SK-N-SH treated with all-trans-retinoic acid at 6 μM for 48 hours (cell line): ENCODE data around the gene TECTA.

Source experiments
- ARNTL ChIP-seq: fragments of 450-650 bp; formaldehyde crosslinking; IDR thresholded peaks from 2 replicates; pipeline ENCODE4 v1.5.0; 2020; ENCODE audit warnings: low read depth, mild to moderate bottlenecking, moderate library complexity, borderline replicate concordance
- BACH2 ChIP-seq: fragments of 250-450 bp; sonication (Bioruptor Pico); IDR thresholded peaks from 2 replicates; pipeline ENCODE4 v1.9.0; 2021; ENCODE audit warnings: mild to moderate bottlenecking, borderline replicate concordance
- CREB5 ChIP-seq: fragments of 250-450 bp; sonication (Bioruptor Pico); IDR thresholded peaks from 2 replicates; pipeline ENCODE4 v1.5.1; 2020; ENCODE audit warnings: low read depth, mild to moderate bottlenecking, moderate library complexity
- ESRRG ChIP-seq: fragments of 250-450 bp; sonication (Bioruptor Pico); IDR thresholded peaks from 2 replicates; pipeline ENCODE4 v1.6.1; 2021; ENCODE audit warnings: mild to moderate bottlenecking
- OSR1 ChIP-seq: fragments of 250-450 bp; sonication (Bioruptor Pico); IDR thresholded peaks from 2 replicates; pipeline ENCODE4 v1.8.0; 2022; ENCODE audit warnings: moderate library complexity, mild to moderate bottlenecking, inconsistent platforms
- PATZ1 ChIP-seq: fragments of 250-450 bp; sonication (Bioruptor Pico); IDR thresholded peaks from 2 replicates; pipeline ENCODE4 v1.8.0; 2020; ENCODE audit warnings: mild to moderate bottlenecking, moderate library complexity, borderline replicate concordance
- POU6F1 ChIP-seq: fragments of 250-450 bp; sonication (Bioruptor Pico); IDR thresholded peaks from 2 replicates; pipeline ENCODE4 v1.8.0; 2021; ENCODE audit warnings: low read depth, mild to moderate bottlenecking, moderate library complexity, borderline replicate concordance
- PPARA ChIP-seq: fragments of 250-450 bp; sonication (Bioruptor Pico); IDR thresholded peaks from 2 replicates; pipeline ENCODE4 v1.5.0; 2020; ENCODE audit warnings: mild to moderate bottlenecking, borderline replicate concordance
- SNAI2 ChIP-seq: fragments of 250-450 bp; sonication (Bioruptor Pico); IDR thresholded peaks from 2 replicates; pipeline ENCODE4 v1.5.0; 2020; ENCODE audit warnings: mild to moderate bottlenecking, moderate library complexity
- TOX ChIP-seq: fragments of 250-450 bp; sonication (Bioruptor Pico); IDR thresholded peaks from 2 replicates; pipeline ENCODE4 v1.8.0; 2021; ENCODE audit warnings: mild to moderate bottlenecking, moderate library complexity, borderline replicate concordance
- TF ChIP-seq, protein P1 (sequence below): fragments of 250-450 bp; sonication (Bioruptor Pico); IDR thresholded peaks from 2 replicates; pipeline ENCODE4 v1.5.0; 2020; ENCODE audit warnings: mild to moderate bottlenecking, moderate library complexity

DNA sequence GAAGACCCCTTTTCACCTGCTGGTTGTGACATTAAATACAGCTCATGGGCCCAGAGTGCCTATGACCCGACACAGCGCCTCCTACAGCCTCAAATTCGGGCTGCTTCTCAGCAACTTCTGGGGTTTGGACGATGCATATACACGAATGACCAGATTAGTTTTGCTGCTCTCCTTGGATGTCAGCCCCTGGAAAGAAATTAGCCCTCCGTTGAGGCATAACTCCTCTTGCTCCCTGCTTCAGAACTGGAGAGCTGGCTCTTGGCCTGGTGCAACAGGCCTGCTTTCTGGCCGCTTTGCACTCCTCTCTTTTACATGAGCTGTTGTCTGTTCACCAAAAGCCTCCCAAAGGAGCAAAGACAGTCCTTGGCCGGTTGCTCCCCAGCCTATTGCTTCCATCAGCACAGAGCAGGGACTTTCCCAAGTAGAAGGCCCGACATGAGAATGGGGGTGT lies 3.3 kb downstream of the TECTA start:
- no peak for TF ChIP-seq OSR1 (CRISPR knock-in tag)
- no peak for TF ChIP-seq BACH2 (CRISPR knock-in tag)
- no peak for TF ChIP-seq ESRRG
- no peak for TF ChIP-seq SNAI2 (CRISPR knock-in tag)
- TF ChIP-seq CREB5 (CRISPR knock-in tag), result no peak
- TF ChIP-seq PATZ1 (CRISPR knock-in tag), result no peak
- TF ChIP-seq ARNTL (CRISPR knock-in tag), result no peak
- TF ChIP-seq PPARA, result no peak
- TF ChIP-seq, protein P1, sequence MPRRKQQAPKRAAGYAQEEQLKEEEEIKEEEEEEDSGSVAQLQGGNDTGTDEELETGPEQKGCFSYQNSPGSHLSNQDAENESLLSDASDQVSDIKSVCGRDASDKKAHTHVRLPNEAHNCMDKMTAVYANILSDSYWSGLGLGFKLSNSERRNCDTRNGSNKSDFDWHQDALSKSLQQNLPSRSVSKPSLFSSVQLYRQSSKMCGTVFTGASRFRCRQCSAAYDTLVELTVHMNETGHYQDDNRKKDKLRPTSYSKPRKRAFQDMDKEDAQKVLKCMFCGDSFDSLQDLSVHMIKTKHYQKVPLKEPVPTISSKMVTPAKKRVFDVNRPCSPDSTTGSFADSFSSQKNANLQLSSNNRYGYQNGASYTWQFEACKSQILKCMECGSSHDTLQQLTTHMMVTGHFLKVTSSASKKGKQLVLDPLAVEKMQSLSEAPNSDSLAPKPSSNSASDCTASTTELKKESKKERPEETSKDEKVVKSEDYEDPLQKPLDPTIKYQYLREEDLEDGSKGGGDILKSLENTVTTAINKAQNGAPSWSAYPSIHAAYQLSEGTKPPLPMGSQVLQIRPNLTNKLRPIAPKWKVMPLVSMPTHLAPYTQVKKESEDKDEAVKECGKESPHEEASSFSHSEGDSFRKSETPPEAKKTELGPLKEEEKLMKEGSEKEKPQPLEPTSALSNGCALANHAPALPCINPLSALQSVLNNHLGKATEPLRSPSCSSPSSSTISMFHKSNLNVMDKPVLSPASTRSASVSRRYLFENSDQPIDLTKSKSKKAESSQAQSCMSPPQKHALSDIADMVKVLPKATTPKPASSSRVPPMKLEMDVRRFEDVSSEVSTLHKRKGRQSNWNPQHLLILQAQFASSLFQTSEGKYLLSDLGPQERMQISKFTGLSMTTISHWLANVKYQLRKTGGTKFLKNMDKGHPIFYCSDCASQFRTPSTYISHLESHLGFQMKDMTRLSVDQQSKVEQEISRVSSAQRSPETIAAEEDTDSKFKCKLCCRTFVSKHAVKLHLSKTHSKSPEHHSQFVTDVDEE (CRISPR knock-in tag), result no peak
- no peak for TF ChIP-seq TOX
- no peak for TF ChIP-seq POU6F1 (CRISPR knock-in tag)
